Posterior vena cava (tissue), 2 donors: Measurements from ENCODE around the gene ARMC3. TPM values are rescaled to one million over a fixed set of nuclear protein-coding genes. Genes with fewer than 3 reads are reported as not detected.
"Not testable (repeated sequence)": the region's sequence is repeated elsewhere in the genome, so short reads cannot be mapped to it uniquely, and the experiment has no call there.

Experiments
- DNase-seq: peaks from one replicate; pipeline ENCODE4 v3.0.0-alpha.2; 2020; ENCODE audit warnings: low spot score
- intact Hi-C, 2 donors: fragments of 100-400 bp; cut with DNase I; formaldehyde crosslinking; loops; one replicate each; pipeline versions ENCODE4 v1.14.1 to v1.14.2; 2022 to 2023
- total RNA-seq, 2 donors: library from RNA; stranded (reverse); fragmentation: NEBNext Ultra II Directional; extraction: Animal tissue kit (Norgen Biotek cat#: 25700); gene quantifications; one replicate each; pipeline ENCODE4 v1.2.1, GENCODE V29; 2021
- donor health status: DM: yes; HTN: yes; CAD: no.
- donor health status: DM: yes; HTN: yes; CAD: no.

ARMC3 gene
- total RNA-seq, 2 donors from 2014 or later, result not detected

GRCh38 chr10:23065181-23065948 lies 137.5 kb downstream of the ARMC3 start:
- peak; percentile 89 for DNase-seq
- intact Hi-C loops, result no loop called here

- intact Hi-C loops, result no loop called here
Measured at GRCh38 chr10:23067337-23067736, 139.5 kb downstream of the ARMC3 start.

DNA sequence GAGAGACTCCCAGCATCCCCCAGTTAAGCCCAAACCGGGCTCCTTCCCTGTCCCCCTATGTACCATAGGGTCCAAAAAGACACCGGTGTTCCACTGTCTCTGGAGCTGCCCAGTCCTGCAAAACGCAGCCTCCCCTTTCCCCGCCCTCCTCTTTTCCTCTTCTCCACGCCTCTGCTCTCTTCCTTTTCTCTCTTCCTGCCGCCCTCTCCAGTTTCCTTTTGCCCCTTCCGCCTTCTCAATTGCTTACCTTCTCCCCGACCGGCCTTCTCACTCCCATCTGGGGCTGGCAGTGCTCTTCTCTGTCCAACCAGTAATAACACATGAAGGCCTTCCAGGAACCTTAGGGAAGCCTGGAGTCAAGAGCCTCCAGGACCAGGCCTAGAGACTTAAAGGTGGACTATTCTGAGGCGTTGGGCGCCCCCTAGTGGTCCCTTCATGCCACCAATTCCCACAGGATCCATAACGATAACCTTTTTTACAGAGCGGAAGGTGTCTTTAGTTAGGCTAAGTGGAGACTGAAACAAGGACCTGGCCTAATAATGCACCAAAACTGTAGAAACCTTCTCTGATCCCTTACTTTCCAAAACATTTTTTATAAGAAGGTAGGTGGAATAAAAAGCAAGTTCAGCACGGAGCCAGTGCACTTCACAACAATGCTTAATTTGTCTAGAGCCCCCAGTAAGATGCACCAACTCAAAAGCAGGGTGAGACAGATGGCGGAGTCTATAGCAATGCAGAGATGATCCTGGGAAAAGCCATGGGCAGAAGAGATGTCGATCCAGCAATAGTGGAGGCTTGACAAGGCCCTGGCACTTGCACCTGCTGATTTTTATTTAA lies 140.3 kb downstream of the ARMC3 start:
- DNase-seq, result peak; percentile 92

More at GRCh38 chr10:23067337-23067736, 139.5 kb downstream of the ARMC3 start:
- no peak for DNase-seq

GRCh38 chr10:23069019-23069815 lies 141.4 kb downstream of the ARMC3 start:
- intact Hi-C loops, result no loop called here
- DNase-seq, result no peak

More for the DNA sequence above, 140.3 kb downstream of the ARMC3 start:
- intact Hi-C loops, result no loop called here

DNA sequence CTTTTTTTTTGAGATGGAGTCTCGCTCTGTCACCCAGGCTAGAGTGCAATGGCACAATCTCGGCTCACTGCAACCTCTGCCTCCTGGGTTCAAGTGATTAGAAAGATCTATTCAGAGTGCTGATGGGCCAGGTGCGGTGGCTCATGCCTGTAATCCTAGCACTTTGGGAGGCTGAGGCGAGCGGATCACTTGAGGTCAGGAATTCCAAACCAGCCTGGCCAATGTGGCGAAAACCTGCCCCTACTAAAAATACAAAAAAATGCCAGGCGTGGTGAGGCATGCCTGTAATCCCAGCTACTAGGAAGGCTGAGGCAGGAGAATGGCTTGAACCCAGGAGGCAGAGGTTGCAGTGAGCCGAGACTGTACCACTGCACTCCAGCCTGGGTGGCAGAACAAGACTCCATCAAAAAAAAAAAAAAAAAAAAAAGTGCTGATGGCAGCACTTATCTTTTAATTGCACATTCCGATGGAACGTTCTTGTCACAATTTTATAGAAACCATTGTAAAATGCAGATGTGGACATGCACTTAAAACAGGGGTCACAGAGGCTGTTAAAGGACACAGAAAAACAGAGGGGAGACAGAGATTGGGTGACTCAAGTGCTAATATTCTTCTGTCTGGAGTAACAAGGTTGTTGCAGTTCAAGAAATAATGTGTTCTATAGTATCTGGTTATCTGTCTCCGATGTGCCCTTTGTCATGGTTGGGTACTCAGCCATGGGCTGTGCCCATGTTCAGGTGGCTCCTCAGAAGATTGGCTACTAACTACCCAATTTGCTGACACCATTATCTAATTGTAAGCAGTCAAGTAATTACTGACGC lies 142.4 kb downstream of the ARMC3 start:
- intact Hi-C loops, DNase-seq: not testable (repeated sequence)

DNA sequence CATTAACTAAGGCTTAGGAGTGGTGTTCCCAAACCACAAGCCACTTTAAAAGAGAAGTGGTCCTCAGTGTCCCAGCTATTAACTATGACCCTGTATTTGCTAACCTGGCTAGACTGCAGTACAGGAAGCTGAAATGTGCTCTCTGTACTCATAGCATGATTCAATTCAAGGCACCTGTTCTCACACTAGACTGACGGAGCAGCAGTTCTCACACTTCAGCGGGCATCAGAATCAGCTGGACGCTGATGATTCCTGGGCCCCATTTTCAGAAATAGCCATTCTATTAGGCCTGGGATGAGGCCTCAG lies 143.0 kb downstream of the ARMC3 start:
- intact Hi-C loops, result no loop called here
- DNase-seq, result no peak

- intact Hi-C loops, DNase-seq: not testable (repeated sequence)
Measured at GRCh38 chr10:23072593-23072992, 144.7 kb downstream of the ARMC3 start.

GRCh38 chr10:23073527-23073926 lies 145.7 kb downstream of the ARMC3 start:
- intact Hi-C loops, result no loop called here
- no peak for DNase-seq

GRCh38 chr10:23075672-23076071 lies 147.8 kb downstream of the ARMC3 start:
- no peak for DNase-seq
- intact Hi-C loops, result no loop called here

DNA sequence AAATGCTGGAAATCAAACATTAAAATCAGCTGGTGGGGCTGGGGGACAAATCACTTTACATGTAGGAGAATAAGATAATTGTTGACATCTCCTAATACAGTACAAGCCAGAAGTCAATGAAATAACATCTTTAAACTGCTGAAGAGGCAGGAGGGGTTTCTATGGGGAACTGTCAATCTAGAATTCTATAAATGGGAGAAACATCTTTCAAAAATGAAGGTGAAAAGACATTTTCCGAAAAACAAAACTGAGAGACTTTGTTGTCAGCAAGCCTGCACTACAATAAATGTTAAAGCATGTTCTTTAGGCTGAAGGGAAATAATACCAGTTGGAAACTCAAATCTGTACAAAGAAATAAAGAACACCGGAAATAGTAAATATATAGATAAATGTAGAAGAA lies 150.3 kb downstream of the ARMC3 start:
- intact Hi-C loops, result no loop called here
- DNase-seq, result no peak

DNA sequence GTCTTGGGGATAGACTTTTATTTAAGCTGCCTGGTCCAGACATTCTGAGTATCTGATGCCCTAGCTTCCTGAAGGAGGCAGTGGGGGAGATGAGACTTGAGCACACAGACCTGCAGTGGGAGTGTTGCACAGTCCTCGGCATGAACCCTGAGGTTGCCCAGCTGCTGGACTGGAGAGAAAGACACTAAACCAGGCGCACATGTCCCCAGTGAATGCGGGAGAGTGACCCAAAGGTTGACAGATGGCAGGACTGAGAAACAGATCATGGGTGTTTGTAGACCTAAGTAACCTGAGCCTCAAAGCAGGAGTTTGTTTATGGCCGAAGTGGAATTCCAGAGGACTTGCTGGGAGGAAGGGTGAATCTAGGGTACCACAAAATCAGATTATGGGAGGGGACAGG lies 151.8 kb downstream of the ARMC3 start:
- intact Hi-C loops, result no loop called here
- DNase-seq, result no peak

GRCh38 chr10:23080262-23080661 lies 152.4 kb downstream of the ARMC3 start:
- intact Hi-C loops, result no loop called here

DNA sequence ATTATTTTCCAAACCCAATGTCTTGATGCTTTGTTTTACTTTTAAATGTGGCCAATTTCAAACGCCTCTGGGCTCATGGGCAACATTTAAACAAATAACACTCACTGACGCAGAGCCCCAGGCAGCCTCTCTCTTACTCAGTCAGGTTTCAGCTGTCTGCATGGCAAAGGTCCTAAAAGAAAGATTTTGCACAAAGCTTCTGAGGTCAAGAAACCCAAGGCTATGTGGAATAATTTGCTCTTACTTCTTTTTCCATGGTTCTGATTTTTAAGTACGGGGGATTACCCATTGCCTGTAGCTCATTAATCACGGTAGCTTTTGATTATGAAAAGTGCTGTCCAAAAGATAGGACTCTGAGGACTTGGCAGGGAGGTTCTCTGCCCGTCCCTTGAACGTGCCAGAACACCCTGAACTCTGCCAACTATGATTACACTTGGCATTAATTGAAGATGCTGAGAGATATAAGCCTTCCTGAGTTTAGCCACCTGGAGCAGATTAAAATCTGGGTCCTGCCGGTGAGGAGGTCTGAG lies 153.4 kb downstream of the ARMC3 start:
- intact Hi-C loops, result no loop called here
- DNase-seq, result no peak

More at GRCh38 chr10:23080262-23080661, 152.4 kb downstream of the ARMC3 start:
- DNase-seq, result no peak

DNA sequence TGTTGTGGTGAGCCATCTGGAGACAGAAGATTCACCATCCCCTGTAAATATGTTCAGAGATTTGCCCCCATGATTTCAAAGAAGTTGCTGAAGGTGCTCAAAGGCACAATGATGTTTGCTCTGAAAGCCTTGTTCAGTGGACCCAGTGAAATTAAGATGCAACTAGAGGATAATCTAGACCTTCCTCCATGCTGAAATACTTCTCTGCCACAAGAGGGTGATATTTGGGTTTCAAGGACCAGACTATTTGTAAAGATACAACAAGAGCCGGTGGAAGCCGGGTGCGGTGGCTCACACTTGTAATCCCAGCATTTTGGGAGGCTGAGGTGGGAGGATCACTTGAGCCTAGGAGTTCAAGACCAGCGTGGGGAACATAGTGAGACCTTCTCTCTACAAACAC lies 154.0 kb downstream of the ARMC3 start:
- intact Hi-C loops, result no loop called here
- DNase-seq, result no peak

Other genes starting within 250 kb of the ARMC3 start
- gene PIP4K2A, start 213.5 kb upstream of the ARMC3 start, total RNA-seq, result 10 to 100 TPM; 64.6 to 77.6 TPM
- 10 to 100 TPM; 25.0 to 30.0 TPM for gene MSRB2, start 167.5 kb downstream of the ARMC3 start, total RNA-seq